H1 (cell line): ENCODE results near the gene FRMPD4. TPM values are rescaled to one million over a fixed set of nuclear protein-coding genes. Genes with fewer than 3 reads are reported as not detected.

Experiments
- GTF2F1 ChIP-seq: IDR thresholded peaks from 2 replicates; pipeline ENCODE4 v1.6.1; 2012; ENCODE audit warnings: low read depth, low read length, improper control_type of control experiment, borderline replicate concordance
- NANOG ChIP-seq: IDR thresholded peaks from 2 replicates; pipeline ENCODE4 v1.6.1; 2011; ENCODE audit warnings: low read length, low read depth, mild to moderate bottlenecking, inconsistent platforms; ENCODE audit not compliant: insufficient read depth, poor library complexity, severe bottlenecking
- USF2 ChIP-seq: IDR thresholded peaks from 2 replicates; pipeline ENCODE4 v1.6.1; 2011; ENCODE audit warnings: low read length, improper control_type of control experiment
- polyA plus RNA-seq, 7 experiments: library from polyadenylated mRNA; depleted of rRNA in 3 of 7; stranded (reverse) in 5 of 7; unstranded in 2 of 7; fragments of >200 nt in 5 of 7; fragments of 200-250 nt in 2 of 7; gene quantifications; 1 replicate in 5 of 7; 2 replicates in 1 of 7; 4 replicates in 1 of 7; pipeline versions ENCODE4 v1.2.1 to v1.2.3, GENCODE V29; 2011 to 2013; ENCODE audit warnings: missing spikeins in 2 of 7, mixed read lengths in 2 of 7
- total RNA-seq: library from RNA; stranded (reverse); fragmentation: NEBNext Ultra II Directional; extraction: Animal tissue kit (Norgen Biotek cat#: 25700); gene quantifications from 2 replicates; pipeline ENCODE4 v1.2.1, GENCODE V29; 2021
- TF ChIP-seq, protein P1 (sequence below): IDR thresholded peaks from 2 replicates; pipeline ENCODE4 v1.6.1; 2012; ENCODE audit warnings: inconsistent platforms
- TF ChIP-seq, protein P2 (sequence below), 3 experiments: IDR thresholded peaks; 1 replicate in 2 of 3; 2 replicates in 1 of 3; pipeline versions ENCODE4 v1.5.1 to v1.6.1; 2011; ENCODE audit warnings: low read length in 3 of 3, mild to moderate bottlenecking in 3 of 3, inconsistent platforms in 2 of 3, low read depth in 1 of 3, moderate library complexity in 1 of 3; ENCODE audit not compliant: insufficient read depth in 1 of 3; ENCODE audit errors: control extremely low read depth in 1 of 3

The FRMPD4 gene
- total and polyA plus RNA-seq, 2 of the 8 experiments (the other 6 are each of a cell fraction or from before 2014, with no cell fraction given): 0.02 to 0.37 TPM

- TF ChIP-seq GTF2F1: no peak
- no peak for TF ChIP-seq USF2
- TF ChIP-seq, protein P1, sequence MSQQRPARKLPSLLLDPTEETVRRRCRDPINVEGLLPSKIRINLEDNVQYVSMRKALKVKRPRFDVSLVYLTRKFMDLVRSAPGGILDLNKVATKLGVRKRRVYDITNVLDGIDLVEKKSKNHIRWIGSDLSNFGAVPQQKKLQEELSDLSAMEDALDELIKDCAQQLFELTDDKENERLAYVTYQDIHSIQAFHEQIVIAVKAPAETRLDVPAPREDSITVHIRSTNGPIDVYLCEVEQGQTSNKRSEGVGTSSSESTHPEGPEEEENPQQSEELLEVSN: no peak
- TF ChIP-seq, protein P2, sequence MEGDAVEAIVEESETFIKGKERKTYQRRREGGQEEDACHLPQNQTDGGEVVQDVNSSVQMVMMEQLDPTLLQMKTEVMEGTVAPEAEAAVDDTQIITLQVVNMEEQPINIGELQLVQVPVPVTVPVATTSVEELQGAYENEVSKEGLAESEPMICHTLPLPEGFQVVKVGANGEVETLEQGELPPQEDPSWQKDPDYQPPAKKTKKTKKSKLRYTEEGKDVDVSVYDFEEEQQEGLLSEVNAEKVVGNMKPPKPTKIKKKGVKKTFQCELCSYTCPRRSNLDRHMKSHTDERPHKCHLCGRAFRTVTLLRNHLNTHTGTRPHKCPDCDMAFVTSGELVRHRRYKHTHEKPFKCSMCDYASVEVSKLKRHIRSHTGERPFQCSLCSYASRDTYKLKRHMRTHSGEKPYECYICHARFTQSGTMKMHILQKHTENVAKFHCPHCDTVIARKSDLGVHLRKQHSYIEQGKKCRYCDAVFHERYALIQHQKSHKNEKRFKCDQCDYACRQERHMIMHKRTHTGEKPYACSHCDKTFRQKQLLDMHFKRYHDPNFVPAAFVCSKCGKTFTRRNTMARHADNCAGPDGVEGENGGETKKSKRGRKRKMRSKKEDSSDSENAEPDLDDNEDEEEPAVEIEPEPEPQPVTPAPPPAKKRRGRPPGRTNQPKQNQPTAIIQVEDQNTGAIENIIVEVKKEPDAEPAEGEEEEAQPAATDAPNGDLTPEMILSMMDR (IDR thresholded peaks at IDR 0.05; ENCODE audit: control extremely low read depth in 1 of 3, insufficient read depth in 1 of 3, low read depth in 1 of 3, low read length in 3 of 3): no peak
- TF ChIP-seq NANOG: no peak
Observed at GRCh38 chrX:12128017-12128416, 10.3 kb upstream of the FRMPD4 start (continued).
